Smooth muscle cell of trachea (primary cell): ENCODE data around the gene HPN. TPM values are rescaled to one million over a fixed set of nuclear protein-coding genes. Genes with fewer than 3 reads are reported as not detected.

Experiments used
- total RNA-seq: library from RNA; depleted of rRNA; stranded (reverse); fragments of >200 nt; gene quantifications from 2 replicates; pipeline ENCODE4 v1.2.1, GENCODE V29; 2014

Gene HPN
- total RNA-seq, result not detected in 2 replicates

DNA sequence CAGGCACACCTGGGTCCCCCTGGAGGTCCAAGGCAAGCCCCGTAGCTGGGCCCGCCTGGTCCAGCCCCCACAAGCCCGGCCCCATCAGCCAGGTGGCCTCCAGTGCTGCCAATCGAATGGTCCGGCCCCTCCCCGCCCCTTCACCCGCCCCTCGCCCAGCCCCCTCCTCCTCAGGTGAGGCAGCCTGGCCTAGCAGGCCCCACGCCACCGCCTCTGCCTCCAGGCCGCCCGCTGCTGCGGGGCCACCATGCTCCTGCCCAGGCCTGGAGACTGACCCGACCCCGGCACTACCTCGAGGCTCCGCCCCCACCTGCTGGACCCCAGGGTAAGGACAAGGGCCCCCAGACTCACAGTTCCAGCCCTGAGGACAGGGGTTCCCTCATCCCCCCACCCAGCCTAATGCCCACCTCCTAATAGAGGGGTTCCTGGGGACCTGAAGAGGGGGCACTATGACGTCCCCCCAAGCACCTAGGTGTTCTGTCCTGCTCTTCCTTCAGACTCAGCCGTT lies at the start of gene HPN:
Gene HPN (plus strand): TSS at position 174 of the 508 bp plus-strand sequence. CDS start 786 bp downstream, outside the sequence.

DNA sequence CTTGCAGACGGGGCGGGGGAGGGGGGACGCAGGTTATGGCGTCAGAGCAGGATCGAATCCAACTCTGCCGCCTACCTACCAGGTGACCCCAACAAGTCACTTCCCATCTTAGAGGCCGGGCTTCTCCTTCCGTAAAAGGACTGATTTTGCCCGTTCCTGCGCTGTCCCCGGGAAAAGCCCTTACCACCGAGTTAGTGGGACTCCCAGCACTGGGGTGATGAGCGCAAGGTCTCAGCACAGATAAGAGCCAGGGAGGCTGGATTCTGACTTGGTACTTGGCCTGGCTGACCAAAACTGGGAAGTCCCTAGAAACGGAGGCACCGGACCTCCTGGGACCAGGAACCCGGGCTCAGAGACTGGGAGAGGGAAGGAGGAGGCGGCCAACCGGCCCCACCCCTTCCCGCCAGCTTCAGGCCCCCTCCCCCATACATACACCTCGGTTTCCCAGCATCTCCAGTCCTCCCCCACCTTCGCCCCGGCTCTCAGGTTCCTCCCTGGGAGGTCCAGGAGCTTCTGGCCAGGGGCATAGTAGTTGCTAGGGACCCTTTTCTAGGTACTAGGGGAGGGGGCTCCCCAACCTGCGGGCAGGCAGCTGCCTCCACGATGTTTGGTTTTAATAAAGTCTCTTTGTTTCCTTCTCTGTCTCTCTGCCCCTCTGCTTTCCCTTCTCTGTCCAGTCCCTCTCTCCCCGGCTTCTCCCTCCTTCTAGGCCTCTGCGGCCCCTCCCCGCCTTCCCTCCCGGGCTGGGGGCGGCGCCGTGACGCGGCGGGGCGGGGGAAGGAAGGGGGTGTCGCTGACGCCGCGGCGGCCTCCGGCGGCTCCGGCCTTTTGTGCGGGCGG lies 41.8 kb upstream of the HPN start, which contains the start of gene GRAMD1A:
Gene GRAMD1A (plus strand): TSS at position 826 of the 840 bp plus-strand sequence. CDS start 156 bp downstream, outside the sequence.

DNA sequence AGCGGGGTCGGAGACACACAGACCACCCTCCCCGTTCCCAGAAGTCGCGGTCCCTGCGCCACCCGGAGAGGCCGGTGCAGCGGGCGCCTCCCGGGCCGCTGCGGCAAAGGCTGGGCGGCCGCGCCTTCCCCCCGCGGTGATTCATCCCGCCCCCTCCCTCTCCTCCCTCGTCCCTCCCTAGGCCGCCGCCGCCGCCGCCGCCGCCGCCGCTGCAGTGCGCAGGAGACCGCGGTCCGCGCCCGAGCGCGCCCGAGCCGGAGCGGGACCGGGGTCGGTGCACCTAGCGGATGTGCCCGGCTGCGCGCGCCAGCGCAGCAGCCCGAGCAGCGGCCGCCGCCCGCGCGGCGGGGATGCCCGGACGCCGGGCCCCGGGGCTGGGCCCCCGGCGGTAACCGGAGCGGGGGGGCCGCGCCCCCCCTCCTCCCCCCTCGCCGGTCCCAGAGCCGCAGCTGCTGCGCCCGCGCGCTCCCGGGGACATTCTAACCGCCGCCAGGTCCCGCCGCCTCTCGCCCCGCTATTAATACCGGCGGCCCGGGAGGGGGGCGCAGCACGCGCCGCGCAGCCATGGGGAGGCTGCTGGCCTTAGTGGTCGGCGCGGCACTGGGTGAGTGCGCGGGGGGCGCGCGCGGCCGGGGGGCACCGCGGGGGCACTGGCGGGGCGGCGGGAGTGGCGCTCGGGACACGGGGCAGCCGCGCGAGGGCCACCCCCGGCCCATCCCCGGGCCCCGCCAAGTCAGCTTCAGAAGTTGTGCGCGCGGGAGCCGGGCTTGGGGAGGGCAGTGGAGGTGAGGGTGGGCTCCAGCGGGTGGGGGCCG lies 11.1 kb upstream of the HPN start, which contains the start of gene SCN1B:
Gene SCN1B (plus strand): TSS at position 214 of the 815 bp plus-strand sequence. CDS start 351 bp downstream, at position 565.

DNA sequence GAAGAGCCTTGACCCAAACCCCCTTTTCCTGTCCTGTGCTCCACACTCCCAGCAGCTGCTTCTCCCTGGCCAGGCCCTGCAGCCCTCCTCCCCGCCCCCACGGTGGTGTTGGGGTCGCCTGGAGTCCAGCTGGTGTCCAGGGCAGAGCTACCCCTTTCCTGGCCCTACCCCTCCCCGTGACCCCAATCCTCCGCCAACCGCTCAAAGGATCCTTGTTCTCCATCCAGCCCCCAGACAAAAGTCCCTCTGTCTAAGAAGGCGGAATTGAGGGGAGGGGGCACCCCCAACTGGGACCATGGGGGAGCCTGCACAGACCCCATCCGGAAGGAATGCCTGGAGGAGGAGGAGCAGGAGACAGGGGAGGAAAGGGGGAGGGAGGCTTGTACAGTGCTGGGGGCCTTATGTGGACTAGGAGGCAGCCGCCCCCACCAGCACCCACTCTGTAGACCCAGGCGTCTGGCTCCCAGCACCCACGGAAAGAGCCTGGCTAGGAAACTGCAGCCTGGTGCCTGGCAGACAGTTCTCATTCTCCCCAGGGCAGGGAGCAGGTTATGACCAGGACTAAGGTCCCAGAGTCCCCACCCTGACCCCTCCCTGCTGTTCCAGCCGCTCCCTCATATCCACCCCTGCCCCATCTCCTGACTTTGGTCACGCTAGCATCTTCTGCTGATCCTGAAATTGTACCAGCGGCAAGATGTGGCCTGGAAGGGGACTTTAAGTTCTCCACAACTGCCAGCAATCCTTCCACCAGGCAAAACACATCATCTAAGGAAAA lies 73.8 kb downstream of the HPN start, which contains the start of gene FXYD3:
Gene FXYD3 (plus strand): TSS at position 647 of the 775 bp plus-strand sequence. CDS start 3,554 bp downstream, outside the sequence.

Other genes starting within 250 kb of the HPN start
- 2.9 and 3.6 TPM in 2 replicates for gene ZNF30, start 114.8 kb upstream of the HPN start, total RNA-seq
- 5.1 and 5.2 TPM in 2 replicates for gene ZNF792, start 77.5 kb upstream of the HPN start, total RNA-seq
- gene GRAMD1A, start 41.4 kb upstream of the HPN start, total RNA-seq, result 23.6 and 34.7 TPM in 2 replicates
- 7.4 and 12.9 TPM in 2 replicates for gene SCN1B, start 11.3 kb upstream of the HPN start, total RNA-seq
- not detected in 2 replicates for gene FXYD3, start 74.1 kb downstream of the HPN start, total RNA-seq
- 0.29 and 1.7 TPM in 2 replicates for gene LGI4, start 93.3 kb downstream of the HPN start, total RNA-seq
- gene FXYD1, start 97.1 kb downstream of the HPN start, total RNA-seq, result 0.44 and 5.8 TPM in 2 replicates
- gene FXYD7, start 101.5 kb downstream of the HPN start, total RNA-seq, result not detected in 2 replicates
- gene FXYD5, start 113.0 kb downstream of the HPN start, total RNA-seq, result 23.3 and 44.5 TPM in 2 replicates
- not detected in 2 replicates for gene FAM187B, start 187.0 kb downstream of the HPN start, total RNA-seq
- 0.29 and 0.66 TPM in 2 replicates for gene LSR, start 207.3 kb downstream of the HPN start, total RNA-seq
- 45.2 and 68.0 TPM in 2 replicates for gene USF2, start 227.2 kb downstream of the HPN start, total RNA-seq
- gene HAMP, start 240.8 kb downstream of the HPN start, total RNA-seq, result under 0.01 and 0.15 TPM in 2 replicates